Measurements from ENCODE around the gene CACNG1. TPM values are rescaled to one million over a fixed set of nuclear protein-coding genes. Genes with fewer than 3 reads are reported as not detected.
"Not testable (repeated sequence)": the region's sequence is repeated elsewhere in the genome, so short reads cannot be mapped to it uniquely, and the experiment has no call there.

The CACNG1 gene
- total RNA-seq, 1 donor from 2014 or later = not detected

GRCh38 chr17:67067571-67068482 lies 23.5 kb downstream of the CACNG1 start:
- ATAC-seq (no peak), DNase-seq (ENCODE audit: missing footprints) (no peak)
- intact Hi-C loops (cut with DNase I) = no loop called here

GRCh38 chr17:67068999-67069398 lies 24.6 kb downstream of the CACNG1 start:
- intact Hi-C loops (cut with DNase I) = no loop called here
- ATAC-seq = no peak
- no peak for DNase-seq (ENCODE audit: missing footprints)

GRCh38 chr17:67069603-67070136 lies 25.3 kb downstream of the CACNG1 start:
- intact Hi-C loops (cut with DNase I) = no loop called here
- DNase-seq (ENCODE audit: missing footprints) = no peak
- ATAC-seq = no peak

GRCh38 chr17:67071595-67071994 lies 27.2 kb downstream of the CACNG1 start:
- ATAC-seq (no peak), DNase-seq (ENCODE audit: missing footprints) (no peak)
- intact Hi-C loops (cut with DNase I) = no loop called here

- ATAC-seq (no peak), DNase-seq (ENCODE audit: missing footprints) (no peak)
- intact Hi-C loops (cut with DNase I) = no loop called here
These were observed 28.5 kb downstream of the CACNG1 start for GRCh38 chr17:67072885-67073284.

GRCh38 chr17:67074781-67075180 lies 30.4 kb downstream of the CACNG1 start:
- no peak for ATAC-seq
- no peak for DNase-seq (ENCODE audit: missing footprints)
- intact Hi-C loops (cut with DNase I) = no loop called here

- ATAC-seq (no peak), DNase-seq (ENCODE audit: missing footprints) (no peak)
- intact Hi-C loops (cut with DNase I) = no loop called here
These were observed 31.9 kb downstream of the CACNG1 start for GRCh38 chr17:67076290-67076689.

- intact Hi-C loops (cut with DNase I) = no loop called here
- no peak for ATAC-seq
- DNase-seq (ENCODE audit: missing footprints) = no peak
These were observed 33.9 kb downstream of the CACNG1 start for GRCh38 chr17:67078292-67078691.

- ATAC-seq = no peak
- intact Hi-C loops (cut with DNase I) = no loop called here
These were observed 35.1 kb downstream of the CACNG1 start for GRCh38 chr17:67079491-67079890.

GRCh38 chr17:67080804-67081203 lies 36.5 kb downstream of the CACNG1 start:
- intact Hi-C loops (cut with DNase I) = no loop called here
- ATAC-seq = no peak
- DNase-seq (ENCODE audit: missing footprints) = no peak

More at GRCh38 chr17:67079491-67079890, 35.1 kb downstream of the CACNG1 start:
- DNase-seq (ENCODE audit: missing footprints) = no peak

GRCh38 chr17:67082107-67082506 lies 37.8 kb downstream of the CACNG1 start:
- intact Hi-C loops (cut with DNase I) = no loop called here
- no peak for DNase-seq (ENCODE audit: missing footprints)
- no peak for ATAC-seq

- ATAC-seq (no peak), DNase-seq (ENCODE audit: missing footprints) (no peak)
- intact Hi-C loops (cut with DNase I) = no loop called here
These were observed 41.1 kb downstream of the CACNG1 start for GRCh38 chr17:67085406-67085805.

GRCh38 chr17:67088639-67089038 lies 44.3 kb downstream of the CACNG1 start:
- ATAC-seq (no peak), DNase-seq (ENCODE audit: missing footprints) (no peak)
- intact Hi-C loops (cut with DNase I) = no loop called here

- ATAC-seq (no peak), DNase-seq (ENCODE audit: missing footprints) (no peak)
- intact Hi-C loops (cut with DNase I) = no loop called here
These were observed 46.0 kb downstream of the CACNG1 start for GRCh38 chr17:67090341-67090740.

- DNase-seq (ENCODE audit: missing footprints) (no peak), ATAC-seq (no peak)
- intact Hi-C loops (cut with DNase I) = no loop called here
These were observed 47.9 kb downstream of the CACNG1 start for GRCh38 chr17:67092291-67092690.

GRCh38 chr17:67092710-67093109 lies 48.4 kb downstream of the CACNG1 start:
- intact Hi-C loops (cut with DNase I); DNase-seq (ENCODE audit: missing footprints); ATAC-seq: not testable (repeated sequence)

- intact Hi-C loops (cut with DNase I) = no loop called here
- ATAC-seq (no peak), DNase-seq (ENCODE audit: missing footprints) (no peak)
These were observed 49.0 kb downstream of the CACNG1 start for GRCh38 chr17:67093348-67093747.

- DNase-seq (ENCODE audit: missing footprints); intact Hi-C loops (cut with DNase I); ATAC-seq: not testable (repeated sequence)
These were observed 50.9 kb downstream of the CACNG1 start for GRCh38 chr17:67095291-67095690.

- DNase-seq (ENCODE audit: missing footprints) (no peak), ATAC-seq (no peak)
- intact Hi-C loops (cut with DNase I) = no loop called here
These were observed 51.4 kb downstream of the CACNG1 start for GRCh38 chr17:67095803-67096202.

- ATAC-seq (no peak), DNase-seq (ENCODE audit: missing footprints) (no peak)
- intact Hi-C loops (cut with DNase I) = no loop called here
These were observed 52.3 kb downstream of the CACNG1 start for GRCh38 chr17:67096609-67097008.
